Loucy (cell line): ENCODE results near the gene SMIM27.

Experiments
- H2AFZ ChIP-seq: fragments of 200-600 bp; sonication (generic); 2 replicates; pipeline ENCODE4 v1.6.0; 2016; ENCODE audit warnings: antibody characterized with exemption, mild to moderate bottlenecking, low read length, moderate library complexity
- H3F3A ChIP-seq: fragments of 200-600 bp; 2 replicates; pipeline ENCODE4 v1.6.0; 2016; ENCODE audit warnings: antibody characterized with exemption, low read depth, mild to moderate bottlenecking
- H3K27me3 ChIP-seq: fragments of 200-600 bp; sonication (generic); 2 replicates; pipeline ENCODE4 v1.6.1; 2014; ENCODE audit warnings: low read length, mild to moderate bottlenecking; ENCODE audit not compliant: insufficient read depth, poor library complexity, severe bottlenecking
- H3K36me3 ChIP-seq: fragments of 200-600 bp; sonication (generic); 2 replicates; pipeline ENCODE4 v1.6.1; 2016; ENCODE audit warnings: low read length; ENCODE audit not compliant: insufficient read depth
- H3K4me1 ChIP-seq: fragments of 200-600 bp; sonication (generic); 2 replicates; pipeline ENCODE4 v1.5.1; 2014; ENCODE audit warnings: low read length, mild to moderate bottlenecking; ENCODE audit not compliant: insufficient read depth, poor library complexity, severe bottlenecking
- H3K4me2 ChIP-seq: fragments of 200-600 bp; sonication (generic); 2 replicates; pipeline ENCODE4 v1.6.0; 2014; ENCODE audit warnings: antibody characterized with exemption, low read length, low read depth, mild to moderate bottlenecking; ENCODE audit not compliant: poor library complexity, severe bottlenecking
- H3K4me3 ChIP-seq: fragments of 200-600 bp; sonication (generic); 2 replicates; pipeline ENCODE4 v1.5.1; 2014; ENCODE audit warnings: low read length, mild to moderate bottlenecking, mixed read lengths; ENCODE audit not compliant: poor library complexity, severe bottlenecking
- H3K79me2 ChIP-seq: fragments of 200-600 bp; sonication (generic); 2 replicates; pipeline ENCODE4 v1.6.1; 2014; ENCODE audit warnings: low read length; ENCODE audit not compliant: insufficient read depth
- H3K9ac ChIP-seq: fragments of 200-600 bp; sonication (generic); 2 replicates; pipeline ENCODE4 v1.6.0; 2014; ENCODE audit warnings: mild to moderate bottlenecking, low read depth, low read length, moderate library complexity; ENCODE audit not compliant: poor library complexity, severe bottlenecking
- H3K9me2 ChIP-seq: fragments of 200-600 bp; sonication (generic); replicated peaks from 2 replicates; pipeline ENCODE4 v1.6.1; 2016; ENCODE audit warnings: low read depth, low read length, mixed read lengths
- H3K9me3 ChIP-seq: fragments of 200-600 bp; sonication (generic); 2 replicates; pipeline ENCODE4 v1.6.1; 2014; ENCODE audit warnings: mild to moderate bottlenecking, antibody characterized with exemption, low read length, low read depth; ENCODE audit not compliant: insufficient read depth
- H4K20me1 ChIP-seq: fragments of 200-600 bp; sonication (generic); 2 replicates; pipeline ENCODE4 v1.6.0; 2014; ENCODE audit warnings: antibody characterized with exemption, low read length, mild to moderate bottlenecking; ENCODE audit not compliant: insufficient read depth, poor library complexity, severe bottlenecking
- CTCF ChIP-seq: fragments of 200-600 bp; sonication (generic); conservative IDR thresholded peaks from 2 replicates; pipeline ENCODE4 v1.5.1; 2014; ENCODE audit warnings: mild to moderate bottlenecking, antibody characterized with exemption, low read length
- EZH2phosphoT487 ChIP-seq: fragments of 200-600 bp; IDR thresholded peaks from 2 replicates; pipeline ENCODE4 v1.6.1; 2018; ENCODE audit warnings: antibody characterized with exemption, mild to moderate bottlenecking, moderate library complexity, borderline replicate concordance

Gene SMIM27

DNA sequence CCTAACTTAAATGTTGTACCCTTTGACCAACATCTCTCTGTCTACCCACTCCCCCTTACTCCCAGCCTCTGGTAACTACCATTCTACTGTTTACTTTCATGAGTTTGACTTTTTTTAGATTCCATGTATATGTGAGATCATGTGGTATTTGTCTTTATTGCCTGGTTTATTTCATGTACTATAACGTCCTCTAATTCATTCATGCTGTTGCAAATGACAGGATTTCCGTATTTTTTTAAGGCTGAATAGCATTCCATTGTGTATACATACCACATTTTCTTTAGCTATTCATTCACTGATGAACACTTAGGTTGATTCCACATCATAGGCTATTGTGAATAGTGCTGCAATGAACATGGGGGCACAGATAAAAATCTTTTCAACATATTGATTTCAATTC, 32.7 kb downstream of the SMIM27 start:
- Histone ChIP-seq H3K79me2 (no peaks in the 10 kb centered on the region), H3K36me3 (no peaks in the 10 kb centered on the region), H2AFZ (no peak overlapping the region), H3K4me1 (peaks cover 6% of the 10 kb centered on the region), H4K20me1 (no peaks in the 10 kb centered on the region), H3K9me2 (no peaks in the 10 kb centered on the region), H3K9me3 (no peaks in the 10 kb centered on the region), H3K4me2 (no peak overlapping the region), H3F3A (0 out of 2 replicates have a peak, but pooled peaks cover 3% of the 10 kb centered on the region), H3K27me3 (no peaks in the 10 kb centered on the region), H3K9ac (no peak overlapping the region), H3K4me3 (no peak overlapping the region)
- TF ChIP-seq CTCF (no peak), EZH2phosphoT487 (no peak)

DNA sequence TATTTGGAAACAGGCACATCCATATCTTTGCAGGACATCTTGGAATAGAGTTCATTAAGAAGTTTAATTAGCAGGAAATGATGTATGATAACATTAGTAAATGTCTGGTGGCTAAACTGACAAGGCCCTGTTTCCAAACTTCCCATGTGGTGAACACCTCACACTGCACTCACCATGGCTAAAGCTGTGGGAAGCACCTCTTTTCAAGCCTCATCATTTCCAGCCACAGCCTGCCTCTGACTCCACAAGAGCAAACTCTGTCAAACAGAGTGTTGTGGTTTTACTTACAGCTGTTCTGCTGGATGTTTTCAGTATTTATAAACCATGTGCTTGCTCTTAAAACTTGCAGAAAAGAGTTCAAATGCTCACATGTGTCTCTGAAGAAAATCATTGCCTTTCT, 35.8 kb downstream of the SMIM27 start:
- H3K27me3 ChIP-seq, result no peaks in the 10 kb centered on the region
- H3K79me2 ChIP-seq, result no peaks in the 10 kb centered on the region
- no peaks in the 10 kb centered on the region for H3K9me3 ChIP-seq
- no peaks in the 10 kb centered on the region for H3F3A ChIP-seq
- no peaks in the 10 kb centered on the region for H3K36me3 ChIP-seq
- H3K9ac ChIP-seq, result no peak overlapping the region
- H3K9me2 ChIP-seq, result no peaks in the 10 kb centered on the region
- no peaks in the 10 kb centered on the region for H3K4me1 ChIP-seq
- H2AFZ ChIP-seq, result no peak overlapping the region
- H3K4me2 ChIP-seq, result no peak overlapping the region
- no peak for TF ChIP-seq CTCF
- no peak for TF ChIP-seq EZH2phosphoT487
- H3K4me3 ChIP-seq, result no peak overlapping the region
- H4K20me1 ChIP-seq, result no peaks in the 10 kb centered on the region

GRCh38 chr9:32589083-32589723, 37.1 kb downstream of the SMIM27 start:
- H3K79me2 ChIP-seq, result no peaks in the 10 kb centered on the region
- H3K4me3 ChIP-seq, result no peak overlapping the region
- no peak overlapping the region for H2AFZ ChIP-seq
- H3K4me1 ChIP-seq, result no peaks in the 10 kb centered on the region
- no peak overlapping the region for H3K4me2 ChIP-seq
- H3K27me3 ChIP-seq, result no peaks in the 10 kb centered on the region
- H3K9ac ChIP-seq, result no peak overlapping the region
- H3F3A ChIP-seq, result no peaks in the 10 kb centered on the region
- no peaks in the 10 kb centered on the region for H3K9me2 ChIP-seq
- no peaks in the 10 kb centered on the region for H3K9me3 ChIP-seq
- no peaks in the 10 kb centered on the region for H3K36me3 ChIP-seq
- H4K20me1 ChIP-seq, result no peaks in the 10 kb centered on the region
- peak; percentile 74 for TF ChIP-seq CTCF
- TF ChIP-seq EZH2phosphoT487, result no peak
